Gastroesophageal sphincter (tissue), 3 donors: ENCODE measurements around the gene WBP1L.

Experiments used
- POLR2A ChIP-seq, 2 donors: fragments of 450-650 bp; IDR thresholded peaks; one replicate each; pipeline ENCODE4 v1.6.1; 2017; ENCODE audit warnings: antibody characterized with exemption in 2 of 2, mild to moderate bottlenecking in 2 of 2, moderate library complexity in 1 of 2
- TF ChIP-seq, protein P1 (sequence below), 4 experiments: fragments of 200-600 bp in 2 of 4; fragments of 450-650 bp in 2 of 4; sonication (generic) in 1 of 4; IDR thresholded peaks; one replicate each; pipeline ENCODE4 v1.5.1; 2017 to 2019; ENCODE audit warnings: antibody characterized with exemption in 4 of 4, mild to moderate bottlenecking in 2 of 4, moderate library complexity in 2 of 4

DNA sequence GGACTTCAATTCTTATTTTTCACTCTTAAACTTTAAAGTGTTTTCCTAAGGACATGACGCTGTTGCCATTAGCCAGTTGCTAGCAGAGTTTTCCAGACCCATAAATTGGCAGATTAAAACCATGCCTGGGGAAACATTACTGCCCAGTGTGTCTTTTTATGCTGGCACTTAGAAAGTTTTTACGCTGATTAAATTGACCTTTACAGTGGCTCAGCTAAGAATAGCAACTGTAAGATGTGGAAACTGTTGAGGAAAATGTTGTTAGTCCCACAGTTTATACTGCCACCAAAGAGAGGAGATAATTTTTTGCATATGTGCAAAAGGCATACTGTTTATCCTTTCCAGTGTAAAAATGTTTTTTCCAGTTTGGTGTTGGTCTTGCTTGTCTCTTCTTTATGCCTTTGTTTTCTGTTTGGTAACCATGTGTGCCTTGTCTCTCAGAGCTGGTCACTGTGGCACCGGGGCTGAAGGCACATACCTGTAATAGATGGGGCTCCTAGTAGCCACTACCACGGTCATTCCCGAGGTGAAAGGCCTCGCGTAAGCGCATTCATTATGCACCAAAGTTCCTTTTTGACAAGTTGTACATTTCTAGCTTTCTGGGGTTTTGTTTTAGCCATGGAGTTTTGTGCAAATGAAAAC is 48.1 kb downstream of the WBP1L start:
- TF ChIP-seq, protein P1, sequence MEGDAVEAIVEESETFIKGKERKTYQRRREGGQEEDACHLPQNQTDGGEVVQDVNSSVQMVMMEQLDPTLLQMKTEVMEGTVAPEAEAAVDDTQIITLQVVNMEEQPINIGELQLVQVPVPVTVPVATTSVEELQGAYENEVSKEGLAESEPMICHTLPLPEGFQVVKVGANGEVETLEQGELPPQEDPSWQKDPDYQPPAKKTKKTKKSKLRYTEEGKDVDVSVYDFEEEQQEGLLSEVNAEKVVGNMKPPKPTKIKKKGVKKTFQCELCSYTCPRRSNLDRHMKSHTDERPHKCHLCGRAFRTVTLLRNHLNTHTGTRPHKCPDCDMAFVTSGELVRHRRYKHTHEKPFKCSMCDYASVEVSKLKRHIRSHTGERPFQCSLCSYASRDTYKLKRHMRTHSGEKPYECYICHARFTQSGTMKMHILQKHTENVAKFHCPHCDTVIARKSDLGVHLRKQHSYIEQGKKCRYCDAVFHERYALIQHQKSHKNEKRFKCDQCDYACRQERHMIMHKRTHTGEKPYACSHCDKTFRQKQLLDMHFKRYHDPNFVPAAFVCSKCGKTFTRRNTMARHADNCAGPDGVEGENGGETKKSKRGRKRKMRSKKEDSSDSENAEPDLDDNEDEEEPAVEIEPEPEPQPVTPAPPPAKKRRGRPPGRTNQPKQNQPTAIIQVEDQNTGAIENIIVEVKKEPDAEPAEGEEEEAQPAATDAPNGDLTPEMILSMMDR (IDR thresholded peaks at IDR 0.05), result no peak
- no peak for TF ChIP-seq POLR2A (IDR thresholded peaks at IDR 0.05)
